ENCODE results near the gene SPTBN4. TPM values are rescaled to one million over a fixed set of nuclear protein-coding genes. Genes with fewer than 3 reads are reported as not detected.
"Not testable (repeated sequence)": the region's sequence is repeated elsewhere in the genome, so short reads cannot be mapped to it uniquely, and the experiment has no call there.

The SPTBN4 gene
- total RNA-seq, 2 experiments from 2014 or later, result 0.47 TPM; not detected in 1

DNA sequence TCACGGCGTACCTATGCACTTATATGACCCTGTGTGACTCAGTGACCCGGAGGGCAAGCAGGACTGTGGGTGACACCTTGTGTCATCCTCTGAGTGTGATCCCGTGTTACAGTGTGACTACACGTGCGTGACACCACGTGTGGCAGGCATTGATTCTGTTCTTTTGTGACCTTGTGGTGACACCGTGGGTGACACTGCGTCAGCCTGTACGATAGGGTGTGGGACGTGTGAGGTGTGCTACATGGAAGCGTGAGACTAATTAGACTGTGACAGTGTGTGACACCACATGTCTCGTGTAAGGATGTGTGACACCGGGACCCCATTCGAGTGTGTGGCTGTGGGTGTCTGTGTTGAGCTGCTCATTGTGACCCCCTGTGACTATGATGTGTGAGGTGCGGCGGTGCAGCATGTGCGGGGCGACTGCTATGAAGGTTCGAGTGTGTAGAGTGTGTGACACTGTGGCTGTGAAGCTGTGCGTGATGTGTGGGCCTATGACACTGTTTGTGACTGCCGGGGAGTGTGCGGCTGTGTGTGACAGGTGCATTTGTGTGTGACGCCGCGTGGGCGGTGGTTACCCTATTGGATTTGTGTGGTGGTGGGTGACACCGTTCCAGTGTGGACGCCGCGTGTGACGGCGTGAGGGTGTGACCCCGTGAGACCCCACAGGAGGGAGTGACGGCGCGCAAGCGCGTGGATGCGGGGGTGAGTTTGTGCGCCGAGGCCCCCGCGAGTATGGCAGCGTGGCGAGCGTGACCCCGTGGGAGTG, 399 bp upstream of the SPTBN4 start:
- DNase-seq (peak; percentile 68), ATAC-seq (no peak)
- ChIA-PET CTCF (interaction anchor here (0.9 to 3.7 kb wide), 13 partner anchors 12 to 312 kb away, joined by 3 to 62 read pairs (median 9); partner anchors contain the start of genes LTBP4, RAB4B, SERTAD1 and SERTAD3), POLR2A (interaction anchor here (0.5 to 2.8 kb wide), 3 partner anchors 16 to 46 kb away, joined by 4 to 19 read pairs (median 12); partner anchors contain the start of gene SERTAD3)
- Mint-ChIP-seq H3K27me3 (ENCODE audit: low read depth) (peaks cover 20% of the 10 kb centered on the region), H3K4me1 (ENCODE audit: low read depth) (peaks cover 28% of the 10 kb centered on the region), H3K9me3 (ENCODE audit: insufficient read depth) (no peaks in the 10 kb centered on the region), H3K36me3 (ENCODE audit: low read depth) (no peaks in the 10 kb centered on the region), H3K27ac (peak overlapping the region; percentile 55), H3K4me3 (peak overlapping the region; percentile 86)

DNA sequence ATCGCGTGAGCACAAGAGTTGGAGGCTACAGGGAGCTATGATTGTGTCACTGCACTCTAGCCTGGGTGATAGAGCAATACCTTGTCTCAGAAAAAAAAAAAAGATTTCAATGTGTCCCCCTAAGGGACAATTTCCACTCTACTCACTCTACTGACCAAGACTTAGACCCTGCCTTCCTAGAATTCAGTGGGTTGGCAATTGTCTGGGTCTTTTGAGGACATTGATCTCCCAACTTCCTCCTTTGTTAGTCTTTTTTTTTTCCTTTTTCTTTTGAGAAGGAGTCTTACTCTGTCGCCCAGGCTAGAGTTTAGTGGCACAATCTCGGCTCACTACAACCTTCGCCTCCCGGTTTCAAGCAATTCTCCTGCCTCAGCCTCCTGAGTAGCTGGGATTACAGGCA, 2.2 kb downstream of the SPTBN4 start:
- ATAC-seq, result no peak
- H3K36me3 Mint-ChIP-seq (ENCODE audit: low read depth), result no peaks in the 10 kb centered on the region
- POLR2A ChIA-PET, result interaction anchor here (0.7 kb wide), 1 partner anchor 190 kb away, joined by 3 read pairs; no protein-coding TSS in a partner anchor

DNA sequence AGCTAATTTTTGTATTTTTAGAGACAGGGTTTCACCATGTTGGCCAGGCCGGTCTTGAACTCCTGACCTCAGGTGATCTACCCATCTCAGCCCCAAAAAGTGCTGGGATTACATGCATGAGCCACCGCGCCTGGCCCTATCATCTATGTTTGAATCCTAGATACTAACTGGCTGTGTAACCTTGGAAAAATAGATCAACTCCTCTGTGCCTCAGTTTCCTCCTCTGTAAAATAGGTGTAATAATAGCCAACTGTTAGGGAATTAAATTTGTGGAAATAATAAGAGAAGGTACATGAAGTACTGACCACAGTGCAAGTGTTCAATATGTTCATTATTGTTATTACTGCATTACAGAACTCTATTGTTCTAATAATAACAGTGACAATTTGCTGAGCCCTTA, 4.3 kb downstream of the SPTBN4 start:
- Mint-ChIP-seq H3K27me3 (ENCODE audit: low read depth) (peaks cover 20% of the 10 kb centered on the region), H3K4me1 (ENCODE audit: low read depth) (peaks cover 7% of the 10 kb centered on the region), H3K36me3 (ENCODE audit: low read depth) (no peaks in the 10 kb centered on the region), H3K27ac (no peak overlapping the region), H3K9me3 (ENCODE audit: insufficient read depth) (no peaks in the 10 kb centered on the region), H3K4me3 (no peak overlapping the region)
- DNase-seq (no peak), ATAC-seq (no peak)
- ChIA-PET POLR2A (no interaction called here), CTCF (no interaction called here)

More for the DNA sequence above, 2.2 kb downstream of the SPTBN4 start:
- CTCF ChIA-PET, result interaction anchor here (1.6 kb wide), 1 partner anchor 166 kb away, joined by 3 read pairs; no protein-coding TSS in a partner anchor
- Mint-ChIP-seq H3K9me3 (ENCODE audit: insufficient read depth) (no peaks in the 10 kb centered on the region), H3K27ac (no peak overlapping the region), H3K4me1 (ENCODE audit: low read depth) (peaks cover 25% of the 10 kb centered on the region), H3K4me3 (no peak overlapping the region), H3K27me3 (ENCODE audit: low read depth) (peaks cover 20% of the 10 kb centered on the region)
- DNase-seq, result no peak

DNA sequence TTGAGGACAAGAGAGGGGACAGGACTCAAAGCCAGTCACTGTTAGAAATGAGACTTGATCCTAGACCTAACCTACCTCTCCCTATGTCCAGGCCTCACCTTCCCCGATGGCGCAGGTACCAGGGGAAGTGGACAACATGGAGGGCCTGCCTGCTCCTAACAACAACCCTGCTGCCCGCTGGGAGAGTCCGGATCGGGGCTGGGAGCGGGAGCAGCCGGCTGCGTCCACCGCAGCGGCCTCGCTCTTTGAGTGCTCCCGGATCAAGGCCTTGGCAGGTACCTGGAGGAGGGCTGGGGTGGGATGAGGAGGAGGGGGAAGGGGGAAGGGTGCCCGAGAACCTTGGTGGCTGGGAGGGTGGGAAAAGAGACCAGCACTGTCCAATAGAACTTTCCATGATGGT, 5.7 kb downstream of the SPTBN4 start:
- ATAC-seq (no peak), DNase-seq (no peak)
- no peak overlapping the region for H3K4me3 Mint-ChIP-seq
- CTCF ChIA-PET, result no interaction called here
- no peaks in the 10 kb centered on the region for H3K9me3 Mint-ChIP-seq (ENCODE audit: insufficient read depth)
- no peak overlapping the region for H3K27ac Mint-ChIP-seq
- POLR2A ChIA-PET, result no interaction called here
- no peaks in the 10 kb centered on the region for H3K4me1 Mint-ChIP-seq (ENCODE audit: low read depth)
- no peaks in the 10 kb centered on the region for H3K36me3 Mint-ChIP-seq (ENCODE audit: low read depth)
- H3K27me3 Mint-ChIP-seq (ENCODE audit: low read depth), result peaks cover 13% of the 10 kb centered on the region

DNA sequence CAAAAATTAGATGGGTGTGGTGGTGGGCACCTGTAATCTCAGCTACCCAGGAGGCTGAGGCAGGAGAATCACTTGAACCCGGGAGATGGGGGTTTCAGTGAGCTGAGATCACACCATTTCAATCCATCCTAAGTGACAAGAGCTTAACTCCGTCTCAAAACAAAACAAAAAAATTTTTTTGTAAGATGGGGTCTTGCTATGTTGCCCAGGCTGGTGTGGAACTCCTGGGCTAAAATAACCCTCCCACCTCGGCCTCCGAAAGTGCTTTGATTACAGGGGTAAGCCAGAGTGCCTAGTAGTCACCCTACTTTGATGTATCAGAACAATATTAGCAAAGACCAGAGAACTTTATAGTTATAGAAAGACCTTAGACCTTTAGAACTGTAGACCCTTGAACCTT, 7.9 kb downstream of the SPTBN4 start:
- Mint-ChIP-seq H3K9me3 (ENCODE audit: insufficient read depth) (no peaks in the 10 kb centered on the region), H3K36me3 (ENCODE audit: low read depth) (no peaks in the 10 kb centered on the region), H3K4me3 (no peak overlapping the region), H3K4me1 (ENCODE audit: low read depth) (no peaks in the 10 kb centered on the region), H3K27me3 (ENCODE audit: low read depth) (no peaks in the 10 kb centered on the region), H3K27ac (no peak overlapping the region)
- CTCF ChIA-PET, result no interaction called here
- DNase-seq, result no peak
- POLR2A ChIA-PET, result no interaction called here
- ATAC-seq, result no peak

DNA sequence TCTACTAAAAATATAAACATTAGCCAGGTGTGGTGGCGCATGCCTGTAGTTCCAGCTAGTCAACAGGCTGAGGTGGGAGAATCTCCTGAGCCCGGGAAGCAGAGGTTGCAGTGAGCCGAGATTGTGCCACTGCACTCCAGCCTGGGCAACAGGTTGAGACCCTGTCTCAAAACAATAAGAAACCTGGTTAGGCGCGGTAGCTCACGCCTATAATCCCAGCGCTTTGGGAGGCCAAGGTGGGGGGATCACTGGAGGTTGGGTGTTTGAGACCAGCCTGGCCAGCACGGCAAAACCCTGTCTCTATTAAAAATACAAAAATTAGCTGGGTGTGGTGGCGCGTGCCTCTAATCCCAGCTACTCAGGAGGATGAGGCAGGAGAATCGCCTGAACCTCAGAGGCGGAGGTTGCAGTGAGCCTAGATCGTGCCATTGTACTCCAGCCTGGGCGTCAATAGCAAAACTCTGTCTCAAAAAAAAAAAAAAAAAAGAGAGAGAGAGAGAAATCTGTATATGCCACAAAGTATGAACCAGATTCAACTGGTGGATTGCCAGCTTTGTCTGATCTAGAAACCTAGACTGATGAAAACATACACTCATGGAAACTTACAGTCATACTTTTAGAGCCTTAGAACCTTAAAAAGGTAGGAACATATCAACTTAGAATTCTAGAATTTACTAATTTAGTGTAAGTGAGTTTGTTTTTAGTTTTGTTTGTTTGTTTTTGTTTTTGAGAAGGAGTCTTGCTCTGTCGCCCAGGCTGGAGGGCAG, 9.3 kb downstream of the SPTBN4 start:
- H3K36me3 Mint-ChIP-seq (ENCODE audit: low read depth); H3K27me3 Mint-ChIP-seq (ENCODE audit: low read depth); H3K4me3 Mint-ChIP-seq; ATAC-seq; H3K27ac Mint-ChIP-seq; CTCF ChIA-PET; H3K9me3 Mint-ChIP-seq (ENCODE audit: insufficient read depth); H3K4me1 Mint-ChIP-seq (ENCODE audit: low read depth); POLR2A ChIA-PET; DNase-seq: not testable (repeated sequence)

DNA sequence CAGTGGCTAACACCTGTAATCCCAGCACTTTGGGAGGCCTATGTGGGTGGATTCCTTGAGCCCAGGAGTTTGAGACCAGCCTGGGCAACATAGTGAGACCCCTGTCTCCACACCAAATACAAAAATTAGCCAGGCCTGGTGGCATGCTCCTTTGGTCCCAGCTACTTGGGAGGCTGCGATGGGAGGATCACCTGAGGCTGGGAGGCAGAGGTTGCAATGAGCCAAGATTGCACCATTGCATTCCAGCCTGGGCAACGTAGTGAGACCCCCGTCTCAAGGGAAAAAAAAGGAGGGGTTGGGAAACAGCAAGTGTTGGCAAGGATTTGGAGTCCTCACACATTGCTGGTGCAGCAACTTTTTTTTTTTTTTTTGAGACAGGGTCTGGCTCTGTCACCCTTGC, 19.2 kb downstream of the SPTBN4 start:
- ChIA-PET CTCF (no interaction called here), POLR2A (no interaction called here)
- DNase-seq (no peak), ATAC-seq (no peak)
- peaks cover 6% of the 10 kb centered on the region for H3K4me1 Mint-ChIP-seq (ENCODE audit: low read depth)
- no peak overlapping the region for H3K4me3 Mint-ChIP-seq
- peaks cover 14% of the 10 kb centered on the region for H3K27me3 Mint-ChIP-seq (ENCODE audit: low read depth)
- H3K36me3 Mint-ChIP-seq (ENCODE audit: low read depth), result no peaks in the 10 kb centered on the region
- H3K9me3 Mint-ChIP-seq (ENCODE audit: insufficient read depth), result no peaks in the 10 kb centered on the region
- H3K27ac Mint-ChIP-seq, result no peak overlapping the region

DNA sequence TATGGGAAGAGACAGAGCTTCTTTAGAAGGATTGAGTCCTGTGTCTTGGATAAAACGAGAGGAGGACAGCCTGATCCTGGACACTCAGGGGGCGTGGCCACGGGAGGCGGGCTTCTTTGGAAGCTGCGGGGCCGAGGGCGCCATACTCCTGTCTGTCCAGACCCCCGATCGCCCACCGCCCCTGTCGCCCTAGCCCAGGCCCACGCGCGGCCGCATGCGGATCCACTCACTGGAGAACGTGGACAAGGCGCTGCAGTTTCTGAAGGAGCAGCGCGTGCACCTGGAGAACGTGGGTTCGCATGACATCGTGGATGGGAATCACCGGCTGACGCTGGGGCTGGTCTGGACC, 23.1 kb downstream of the SPTBN4 start:
- DNase-seq (no peak), ATAC-seq (no peak)
- H3K9me3 Mint-ChIP-seq (ENCODE audit: insufficient read depth), result no peaks in the 10 kb centered on the region
- no peak overlapping the region for H3K27ac Mint-ChIP-seq
- peaks cover 6% of the 10 kb centered on the region for H3K4me1 Mint-ChIP-seq (ENCODE audit: low read depth)
- H3K27me3 Mint-ChIP-seq (ENCODE audit: low read depth), result peaks cover 23% of the 10 kb centered on the region
- no peak overlapping the region for H3K4me3 Mint-ChIP-seq
- CTCF ChIA-PET, result interaction anchor here (1.0 to 1.3 kb wide), 2 partner anchors 11 to 24 kb away, joined by 3 read pairs; partner anchors contain the start of gene BLVRB
- POLR2A ChIA-PET, result interaction anchor here (0.6 kb wide), 1 partner anchor 12 kb away, joined by 3 read pairs; no protein-coding TSS in a partner anchor
- no peaks in the 10 kb centered on the region for H3K36me3 Mint-ChIP-seq (ENCODE audit: low read depth)

DNA sequence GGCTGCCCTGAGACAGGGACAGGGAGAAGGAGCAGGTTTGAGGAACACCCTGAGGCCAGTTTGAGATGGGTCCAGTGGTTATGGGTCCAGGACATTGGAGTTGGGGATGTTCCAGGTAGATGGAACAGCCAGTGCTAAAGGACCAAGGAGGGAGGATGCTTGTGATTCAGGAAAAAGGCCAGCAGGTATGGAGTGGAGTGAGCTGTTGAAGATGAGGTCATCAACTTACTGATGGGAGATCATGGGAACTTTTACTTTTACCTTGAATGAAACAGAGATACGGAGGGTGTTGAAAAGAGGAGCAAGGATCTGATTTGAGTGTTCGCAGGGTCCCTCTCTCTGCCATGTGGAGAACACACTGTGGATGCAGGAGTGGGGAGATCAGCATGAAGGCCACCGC, 25.5 kb downstream of the SPTBN4 start:
- no peaks in the 10 kb centered on the region for H3K9me3 Mint-ChIP-seq (ENCODE audit: insufficient read depth)
- no peaks in the 10 kb centered on the region for H3K36me3 Mint-ChIP-seq (ENCODE audit: low read depth)
- DNase-seq, result no peak
- H3K4me3 Mint-ChIP-seq, result no peak overlapping the region
- peaks cover 6% of the 10 kb centered on the region for H3K4me1 Mint-ChIP-seq (ENCODE audit: low read depth)
- ChIA-PET POLR2A (no interaction called here), CTCF (interaction anchor here (1.0 kb wide), 1 partner anchor 142 kb away, joined by 3 read pairs; no protein-coding TSS in a partner anchor)
- H3K27ac Mint-ChIP-seq, result no peak overlapping the region
- peaks cover 24% of the 10 kb centered on the region for H3K27me3 Mint-ChIP-seq (ENCODE audit: low read depth)
- no peak for ATAC-seq

DNA sequence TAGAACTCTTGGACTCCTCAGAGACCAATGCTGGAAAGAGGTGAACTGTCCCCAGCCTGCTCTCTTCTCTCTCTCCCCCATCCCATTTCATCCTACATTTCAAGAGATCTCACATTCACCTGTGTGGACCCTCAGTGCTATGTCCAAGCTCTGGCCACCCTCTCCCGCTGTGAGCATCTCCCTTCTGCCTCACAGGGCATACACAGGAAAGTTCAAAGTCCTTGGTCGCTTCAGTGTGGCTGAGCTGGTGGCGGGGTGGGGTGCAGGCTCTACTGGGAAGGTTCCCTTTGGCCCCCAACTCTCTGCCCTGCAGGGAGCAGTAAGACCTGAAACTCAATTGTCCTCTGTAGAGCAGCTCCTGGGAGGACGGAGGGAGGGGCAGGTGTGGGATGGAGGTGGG, 27.0 kb downstream of the SPTBN4 start:
- Mint-ChIP-seq H3K4me3 (no peak overlapping the region), H3K36me3 (ENCODE audit: low read depth) (no peaks in the 10 kb centered on the region), H3K4me1 (ENCODE audit: low read depth) (no peaks in the 10 kb centered on the region), H3K27me3 (ENCODE audit: low read depth) (peaks cover 17% of the 10 kb centered on the region), H3K27ac (no peak overlapping the region), H3K9me3 (ENCODE audit: insufficient read depth) (no peaks in the 10 kb centered on the region)
- CTCF ChIA-PET, result no interaction called here
- DNase-seq (no peak), ATAC-seq (no peak)
- POLR2A ChIA-PET, result no interaction called here

DNA sequence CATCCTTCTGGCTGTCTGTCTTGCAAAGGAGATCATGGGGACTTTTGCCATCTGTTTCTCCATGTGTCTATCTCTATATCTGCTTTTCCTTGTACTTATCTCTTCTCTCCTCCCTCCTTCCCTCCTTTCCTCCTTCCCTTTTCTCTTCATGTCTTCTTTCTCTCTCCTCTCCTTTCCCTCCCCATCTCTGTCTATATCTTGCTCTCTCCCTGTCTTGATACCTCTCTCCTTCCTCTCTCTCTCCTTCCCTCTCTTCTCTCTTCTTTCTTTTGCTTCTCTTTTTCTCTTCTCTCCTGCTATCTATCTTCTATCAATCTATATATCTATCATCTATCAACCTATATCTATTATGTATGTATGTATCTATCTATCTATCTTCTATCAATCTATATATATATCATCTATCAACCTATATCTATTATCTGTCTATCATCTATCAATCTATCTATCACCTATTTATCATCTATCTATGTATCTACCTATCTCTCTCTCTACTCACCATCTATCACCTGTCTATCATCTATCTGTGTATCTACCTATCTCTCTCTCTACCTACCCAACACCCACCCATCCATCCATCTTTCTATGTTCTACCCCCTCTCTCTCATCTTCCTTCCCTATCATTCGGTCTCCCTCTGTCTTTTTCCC, 27.5 kb downstream of the SPTBN4 start:
- no peaks in the 10 kb centered on the region for H3K36me3 Mint-ChIP-seq (ENCODE audit: low read depth)
- ATAC-seq, result no peak
- no peak overlapping the region for H3K4me3 Mint-ChIP-seq
- POLR2A ChIA-PET, result no interaction called here
- CTCF ChIA-PET, result no interaction called here
- H3K9me3 Mint-ChIP-seq (ENCODE audit: insufficient read depth), result no peaks in the 10 kb centered on the region
- no peak overlapping the region for H3K27ac Mint-ChIP-seq
- no peaks in the 10 kb centered on the region for H3K4me1 Mint-ChIP-seq (ENCODE audit: low read depth)
- no peak for DNase-seq
- peaks cover 17% of the 10 kb centered on the region for H3K27me3 Mint-ChIP-seq (ENCODE audit: low read depth)

DNA sequence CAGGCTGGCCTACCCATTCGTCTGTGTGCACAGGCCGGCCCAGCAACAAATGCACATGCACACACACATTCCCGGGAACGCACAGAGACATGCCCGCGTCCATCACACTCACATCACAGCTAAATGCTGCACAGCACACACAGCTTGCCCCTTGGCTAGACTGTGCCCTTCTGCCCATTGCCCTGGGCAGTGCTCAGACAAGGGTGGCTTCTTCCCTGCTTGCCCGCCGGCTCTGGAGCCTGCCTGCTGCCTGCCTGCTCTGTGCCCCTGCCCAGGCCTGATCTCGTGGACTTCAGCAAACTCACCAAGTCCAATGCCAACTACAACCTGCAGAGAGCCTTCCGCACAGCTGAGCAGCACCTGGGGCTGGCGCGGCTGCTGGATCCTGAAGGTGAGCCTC, 30.4 kb downstream of the SPTBN4 start:
- Mint-ChIP-seq H3K27me3 (ENCODE audit: low read depth) (peaks cover 15% of the 10 kb centered on the region), H3K9me3 (ENCODE audit: insufficient read depth) (no peaks in the 10 kb centered on the region), H3K27ac (no peak overlapping the region), H3K4me1 (ENCODE audit: low read depth) (no peaks in the 10 kb centered on the region), H3K36me3 (ENCODE audit: low read depth) (no peaks in the 10 kb centered on the region), H3K4me3 (no peak overlapping the region)
- DNase-seq (no peak), ATAC-seq (no peak)
- POLR2A ChIA-PET, result no interaction called here
- CTCF ChIA-PET, result interaction anchor here (0.9 kb wide), 1 partner anchor 77 kb away, joined by 3 read pairs; no protein-coding TSS in a partner anchor
